NCI-H69 (cell line): ENCODE results near the gene HTT-AS.
"Not testable (repeated sequence)": the region's sequence is repeated elsewhere in the genome, so short reads cannot be mapped to it uniquely, and the experiment has no call there.

Experiments used
- DNase-seq: peaks from one replicate; lab custom pipeline; 2025; lab: John Stamatoyannopoulos, UW

The HTT-AS gene

GRCh38 chr4:3051141-3051897, 23.0 kb downstream of the HTT-AS start:
- DNase-seq: not testable (repeated sequence)

- peak; percentile 67 for DNase-seq
Measured at GRCh38 chr4:3047464-3048286, 26.7 kb downstream of the HTT-AS start.

GRCh38 chr4:3046623-3047022, 27.7 kb downstream of the HTT-AS start:
- no peak for DNase-seq

GRCh38 chr4:3046162-3046561, 28.2 kb downstream of the HTT-AS start:
- peak; percentile 6 for DNase-seq

- no peak for DNase-seq
Measured at GRCh38 chr4:3044870-3045819, 29.2 kb downstream of the HTT-AS start.

GRCh38 chr4:3043282-3044020, 30.9 kb downstream of the HTT-AS start:
- DNase-seq: no peak

- DNase-seq: no peak
Measured at GRCh38 chr4:3042226-3042625, 32.1 kb downstream of the HTT-AS start.

GRCh38 chr4:3041192-3042142, 32.9 kb downstream of the HTT-AS start:
- peak; percentile 55 for DNase-seq

GRCh38 chr4:3040452-3041191, 33.7 kb downstream of the HTT-AS start:
- no peak for DNase-seq

- no peak for DNase-seq
Measured at GRCh38 chr4:3039706-3040366, 34.5 kb downstream of the HTT-AS start.

- DNase-seq: peak; percentile 69
Measured at GRCh38 chr4:3037957-3038461, 36.3 kb downstream of the HTT-AS start.

- DNase-seq: no peak
Measured at GRCh38 chr4:3036131-3036952, 38.0 kb downstream of the HTT-AS start.

- DNase-seq: no peak
Measured at GRCh38 chr4:3035674-3036073, 38.7 kb downstream of the HTT-AS start.

GRCh38 chr4:3035249-3035648, 39.1 kb downstream of the HTT-AS start:
- no peak for DNase-seq

GRCh38 chr4:3034231-3034630, 40.1 kb downstream of the HTT-AS start:
- no peak for DNase-seq

- DNase-seq: peak; percentile 9
Measured at GRCh38 chr4:3031357-3032082, 42.8 kb downstream of the HTT-AS start.
